Body of pancreas (tissue), 4 donors: Measurements from ENCODE around the gene SFXN1.

ENCODE experiments used
- CTCF ChIP-seq, 7 experiments: fragments of 450-650 bp in 4 of 7; fragments of 200-600 bp in 3 of 7; sonication (generic) in 3 of 7; IDR thresholded peaks; one replicate each; pipeline ENCODE4 v1.5.1; 2016 to 2019; ENCODE audit warnings: antibody characterized with exemption in 7 of 7
- POLR2A ChIP-seq, 3 donors: fragments of 450-650 bp; IDR thresholded peaks; one replicate each; pipeline ENCODE4 v1.6.1; 2016; ENCODE audit warnings: antibody characterized with exemption in 3 of 3, mild to moderate bottlenecking in 2 of 3

GRCh38 chr5:175524211-175524610, 45.9 kb downstream of the SFXN1 start:
- TF ChIP-seq CTCF (IDR thresholded peaks at IDR 0.05), result no peak
- no peak for TF ChIP-seq POLR2A (IDR thresholded peaks at IDR 0.05)
